ENCODE results near the gene ZNF879.

The ZNF879 gene

GRCh38 chr5:179023528-179024189, at the start of gene ZNF879:
TSS of gene ZNF879 (plus strand) at chr5:179023804. CDS start at chr5:179025005, 1,201 bp downstream.
- peak; percentile 97 for DNase-seq

GRCh38 chr5:178981381-178981780, 42.2 kb upstream of the ZNF879 start:
- no peak for DNase-seq

GRCh38 chr5:178982941-178983340, 40.7 kb upstream of the ZNF879 start:
- DNase-seq: no peak

- no peak for DNase-seq
Observed at GRCh38 chr5:178983728-178984127, 39.9 kb upstream of the ZNF879 start.

GRCh38 chr5:178984145-178985072, 39.2 kb upstream of the ZNF879 start:
- DNase-seq: no peak

- no peak for DNase-seq
Observed at GRCh38 chr5:178986326-178986960, 37.2 kb upstream of the ZNF879 start.

GRCh38 chr5:178988436-178989220, 35.0 kb upstream of the ZNF879 start:
- no peak for DNase-seq

GRCh38 chr5:178989311-178989710, 34.3 kb upstream of the ZNF879 start:
- no peak for DNase-seq

- no peak for DNase-seq
Observed at GRCh38 chr5:178990491-178990890, 33.1 kb upstream of the ZNF879 start.

- no peak for DNase-seq
Observed at GRCh38 chr5:178991190-178992145, 32.1 kb upstream of the ZNF879 start.

GRCh38 chr5:178992291-178992895, 31.2 kb upstream of the ZNF879 start:
- no peak for DNase-seq

GRCh38 chr5:178993236-178993765, 30.3 kb upstream of the ZNF879 start:
- no peak for DNase-seq

GRCh38 chr5:178993955-178994579, 29.5 kb upstream of the ZNF879 start:
- DNase-seq: no peak

- peak; percentile 63 for DNase-seq
Observed at GRCh38 chr5:178994580-178995340, 28.8 kb upstream of the ZNF879 start, which contains the start of gene GRM6. TSS of gene GRM6 (minus strand) at chr5:178995320. CDS start at chr5:178994944, 376 bp downstream.

GRCh38 chr5:178995341-178995690, 28.3 kb upstream of the ZNF879 start:
- DNase-seq: no peak

GRCh38 chr5:178996156-178996555, 27.4 kb upstream of the ZNF879 start:
- DNase-seq: peak; percentile 33

GRCh38 chr5:178997191-178997590, 26.4 kb upstream of the ZNF879 start:
- no peak for DNase-seq

- no peak for DNase-seq
Observed at GRCh38 chr5:178998441-178998840, 25.2 kb upstream of the ZNF879 start.

GRCh38 chr5:179006564-179006963, 17.0 kb upstream of the ZNF879 start:
- no peak for DNase-seq
